Activated CD4-positive, alpha-beta T cell treated with anti-CD3 and anti-CD28 coated beads, Interleukin-2, amount 10 ng/mL, durations not matched to agents 24 days and 14 days (primary cell): ENCODE measurements around the gene SERPINB7. TPM values are rescaled to one million over a fixed set of nuclear protein-coding genes. Genes with fewer than 3 reads are reported as not detected.
"Not testable (repeated sequence)": the region's sequence is repeated elsewhere in the genome, so short reads cannot be mapped to it uniquely, and the experiment has no call there.

Experiments
- DNase-seq: peaks from one replicate; pipeline ENCODE4 v3.0.0; 2022
- H3K27ac Mint-ChIP-seq: one replicate; pipeline ENCODE4 v1.8.0; 2022; ENCODE audit warnings: mild to moderate bottlenecking, mixed read lengths
- H3K27me3 Mint-ChIP-seq: one replicate; pipeline ENCODE4 v1.8.0; 2022; ENCODE audit warnings: mixed read lengths
- H3K36me3 Mint-ChIP-seq: one replicate; pipeline ENCODE4 v1.8.0; 2022; ENCODE audit warnings: low read depth, mild to moderate bottlenecking, mixed read lengths
- H3K4me1 Mint-ChIP-seq: one replicate; pipeline ENCODE4 v1.8.0; 2021; ENCODE audit warnings: mixed read lengths
- H3K4me3 Mint-ChIP-seq: one replicate; pipeline ENCODE4 v1.8.0; 2022; ENCODE audit warnings: mild to moderate bottlenecking, moderate library complexity, mixed read lengths
- H3K9me3 Mint-ChIP-seq: one replicate; pipeline ENCODE4 v1.8.0; 2021; ENCODE audit warnings: mixed read lengths
- intact Hi-C: fragments of 100-400 bp; cut with micrococcal nuclease; formaldehyde crosslinking; loops from one replicate; pipeline ENCODE4 v1.15.1; 2023
- total RNA-seq: library from RNA; stranded (reverse); gene quantifications from 2 replicates; pipeline ENCODE4 v1.2.3, GENCODE V29; 2022

Gene SERPINB7
- total RNA-seq = not detected in 2 replicates

GRCh38 chr18:63775166-63775730, at the start of gene SERPINB7:
Gene SERPINB7, plus strand, starts transcription at chr18:63775418. Its CDS starts 6,955 bp downstream, at chr18:63782373.
- Mint-ChIP-seq H3K27me3 (peaks cover 4% of the 10 kb centered on the region), H3K4me1 (no peaks in the 10 kb centered on the region), H3K9me3 (no peaks in the 10 kb centered on the region)

GRCh38 chr18:63725682-63726480, 49.3 kb upstream of the SERPINB7 start:
- H3K27ac Mint-ChIP-seq = no peak overlapping the region
- H3K9me3 Mint-ChIP-seq = no peaks in the 10 kb centered on the region
- no peak overlapping the region for H3K4me3 Mint-ChIP-seq
- no peaks in the 10 kb centered on the region for H3K27me3 Mint-ChIP-seq
- intact Hi-C loops = no loop called here
- H3K36me3 Mint-ChIP-seq = no peaks in the 10 kb centered on the region
- H3K4me1 Mint-ChIP-seq = no peaks in the 10 kb centered on the region
- no peak for DNase-seq

More at GRCh38 chr18:63775166-63775730, at the start of gene SERPINB7:
- DNase-seq = no peak
- H3K4me3 Mint-ChIP-seq = no peak within 1 kb of the TSS
- intact Hi-C loops = no loop called here
- H3K27ac Mint-ChIP-seq = no peak within 1 kb of the TSS
- H3K36me3 Mint-ChIP-seq = no peaks in the 10 kb centered on the region

- Mint-ChIP-seq H3K4me3 (no peak overlapping the region), H3K36me3 (no peaks in the 10 kb centered on the region), H3K27me3 (no peaks in the 10 kb centered on the region), H3K4me1 (no peaks in the 10 kb centered on the region), H3K27ac (no peak overlapping the region), H3K9me3 (no peaks in the 10 kb centered on the region)
- intact Hi-C loops = no loop called here
- no peak for DNase-seq
These were observed 44.4 kb upstream of the SERPINB7 start for GRCh38 chr18:63730773-63731172.

- Mint-ChIP-seq H3K27ac (no peak overlapping the region), H3K4me1 (no peaks in the 10 kb centered on the region), H3K9me3 (no peaks in the 10 kb centered on the region), H3K36me3 (no peaks in the 10 kb centered on the region), H3K4me3 (no peak overlapping the region), H3K27me3 (no peaks in the 10 kb centered on the region)
- no peak for DNase-seq
- intact Hi-C loops = no loop called here
These were observed 44.0 kb upstream of the SERPINB7 start for GRCh38 chr18:63731215-63731614.

GRCh38 chr18:63736876-63737275, 38.3 kb upstream of the SERPINB7 start:
- H3K9me3 Mint-ChIP-seq = no peaks in the 10 kb centered on the region
- no peak for DNase-seq
- H3K4me3 Mint-ChIP-seq = no peak overlapping the region
- intact Hi-C loops = no loop called here
- H3K36me3 Mint-ChIP-seq = no peaks in the 10 kb centered on the region
- H3K4me1 Mint-ChIP-seq = no peaks in the 10 kb centered on the region
- H3K27me3 Mint-ChIP-seq = no peaks in the 10 kb centered on the region
- no peak overlapping the region for H3K27ac Mint-ChIP-seq

GRCh38 chr18:63741769-63742168, 33.4 kb upstream of the SERPINB7 start:
- Mint-ChIP-seq H3K9me3 (no peaks in the 10 kb centered on the region), H3K4me3 (no peak overlapping the region), H3K4me1 (no peaks in the 10 kb centered on the region), H3K27me3 (no peaks in the 10 kb centered on the region), H3K36me3 (no peaks in the 10 kb centered on the region), H3K27ac (no peak overlapping the region)
- intact Hi-C loops = no loop called here
- DNase-seq = no peak

GRCh38 chr18:63747006-63747405, 28.2 kb upstream of the SERPINB7 start:
- Mint-ChIP-seq H3K36me3 (no peaks in the 10 kb centered on the region), H3K4me1 (no peaks in the 10 kb centered on the region), H3K9me3 (no peaks in the 10 kb centered on the region), H3K27ac (no peak overlapping the region), H3K4me3 (no peak overlapping the region), H3K27me3 (no peaks in the 10 kb centered on the region)
- intact Hi-C loops = no loop called here
- no peak for DNase-seq

GRCh38 chr18:63749489-63749888, 25.7 kb upstream of the SERPINB7 start:
- Mint-ChIP-seq H3K27ac (no peak overlapping the region), H3K36me3 (no peaks in the 10 kb centered on the region), H3K27me3 (no peaks in the 10 kb centered on the region), H3K9me3 (no peaks in the 10 kb centered on the region), H3K4me3 (no peak overlapping the region), H3K4me1 (no peaks in the 10 kb centered on the region)
- intact Hi-C loops = no loop called here
- DNase-seq = no peak

GRCh38 chr18:63752636-63753035, 22.6 kb upstream of the SERPINB7 start:
- Mint-ChIP-seq H3K4me3 (no peak overlapping the region), H3K9me3 (no peaks in the 10 kb centered on the region), H3K27me3 (no peaks in the 10 kb centered on the region), H3K27ac (no peak overlapping the region), H3K4me1 (no peaks in the 10 kb centered on the region), H3K36me3 (no peaks in the 10 kb centered on the region)
- DNase-seq = no peak
- intact Hi-C loops = no loop called here

GRCh38 chr18:63753676-63754075, 21.5 kb upstream of the SERPINB7 start:
- H3K27me3 Mint-ChIP-seq = no peaks in the 10 kb centered on the region
- no peaks in the 10 kb centered on the region for H3K4me1 Mint-ChIP-seq
- intact Hi-C loops = no loop called here
- no peaks in the 10 kb centered on the region for H3K9me3 Mint-ChIP-seq
- DNase-seq = no peak
- no peaks in the 10 kb centered on the region for H3K36me3 Mint-ChIP-seq
- H3K27ac Mint-ChIP-seq = no peak overlapping the region
- no peak overlapping the region for H3K4me3 Mint-ChIP-seq

GRCh38 chr18:63757541-63757940, 17.7 kb upstream of the SERPINB7 start:
- Mint-ChIP-seq H3K9me3 (peaks cover 12% of the 10 kb centered on the region), H3K36me3 (no peaks in the 10 kb centered on the region), H3K4me3 (no peak overlapping the region), H3K4me1 (no peaks in the 10 kb centered on the region), H3K27ac (no peak overlapping the region), H3K27me3 (no peaks in the 10 kb centered on the region)
- DNase-seq = no peak
- intact Hi-C loops = no loop called here

GRCh38 chr18:63758615-63759240, 16.5 kb upstream of the SERPINB7 start:
- intact Hi-C loops = no loop called here
- Mint-ChIP-seq H3K27ac (no peak overlapping the region), H3K4me3 (no peak overlapping the region), H3K4me1 (no peaks in the 10 kb centered on the region), H3K9me3 (peaks cover 12% of the 10 kb centered on the region), H3K27me3 (no peaks in the 10 kb centered on the region), H3K36me3 (no peaks in the 10 kb centered on the region)
- no peak for DNase-seq

GRCh38 chr18:63759786-63760185, 15.4 kb upstream of the SERPINB7 start:
- H3K4me1 Mint-ChIP-seq, H3K4me3 Mint-ChIP-seq, H3K27ac Mint-ChIP-seq, intact Hi-C loops, DNase-seq, H3K27me3 Mint-ChIP-seq, H3K36me3 Mint-ChIP-seq: not testable (repeated sequence)
- peaks cover 12% of the 10 kb centered on the region for H3K9me3 Mint-ChIP-seq

GRCh38 chr18:63762518-63762917, 12.7 kb upstream of the SERPINB7 start:
- no peak overlapping the region for H3K4me3 Mint-ChIP-seq
- H3K27me3 Mint-ChIP-seq = no peaks in the 10 kb centered on the region
- H3K9me3 Mint-ChIP-seq = peaks cover 12% of the 10 kb centered on the region
- no peak overlapping the region for H3K27ac Mint-ChIP-seq
- no peaks in the 10 kb centered on the region for H3K4me1 Mint-ChIP-seq
- intact Hi-C loops = no loop called here
- H3K36me3 Mint-ChIP-seq = no peaks in the 10 kb centered on the region
- no peak for DNase-seq
